Measurements from ENCODE around the gene ASIP.
"Not testable (repeated sequence)": the region's sequence is repeated elsewhere in the genome, so short reads cannot be mapped to it uniquely, and the experiment has no call there.

Gene ASIP

DNA sequence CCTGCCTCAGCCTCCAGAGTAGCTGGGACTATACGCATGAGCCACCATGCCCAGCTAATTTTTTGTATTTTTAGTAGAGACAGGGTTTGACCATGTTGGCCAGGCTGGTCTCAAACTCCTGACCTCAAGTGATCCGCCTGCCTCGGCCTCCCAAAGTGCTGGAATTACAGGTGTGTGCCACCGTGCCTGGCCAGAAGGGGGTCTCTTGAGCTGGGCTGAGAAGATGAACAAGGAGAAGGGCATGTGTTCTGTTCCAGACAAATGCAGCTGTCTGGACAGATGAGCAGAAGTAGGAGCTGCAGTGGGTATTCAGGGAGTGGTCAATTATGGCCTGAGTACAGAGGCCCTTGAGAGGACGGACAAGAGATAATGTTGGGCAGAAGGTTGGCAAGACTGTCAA lies 46.3 kb downstream of the ASIP start:
- DNase-seq (ENCODE audit: low read depth) = not testable (repeated sequence)

DNA sequence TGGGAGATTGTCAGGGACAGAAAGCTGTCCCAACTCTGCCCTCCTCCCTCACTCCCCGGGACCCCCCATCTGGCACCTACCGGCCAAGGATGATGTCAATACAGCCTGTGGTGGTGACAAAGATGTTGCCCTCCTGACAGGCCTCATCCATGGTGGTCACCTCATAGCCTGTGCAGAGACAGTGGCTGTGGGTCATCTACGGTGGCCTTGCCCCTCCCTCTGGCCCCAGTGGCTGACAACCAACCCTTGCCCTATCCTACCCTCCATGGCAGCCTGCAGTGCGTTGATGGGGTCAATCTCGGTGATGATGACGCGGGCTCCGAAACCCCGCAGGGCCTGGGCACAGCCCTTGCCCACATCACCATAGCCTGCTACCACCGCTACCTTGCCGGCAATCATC lies 49.2 kb downstream of the ASIP start:
- no peak for DNase-seq (ENCODE audit: low read depth)

DNA sequence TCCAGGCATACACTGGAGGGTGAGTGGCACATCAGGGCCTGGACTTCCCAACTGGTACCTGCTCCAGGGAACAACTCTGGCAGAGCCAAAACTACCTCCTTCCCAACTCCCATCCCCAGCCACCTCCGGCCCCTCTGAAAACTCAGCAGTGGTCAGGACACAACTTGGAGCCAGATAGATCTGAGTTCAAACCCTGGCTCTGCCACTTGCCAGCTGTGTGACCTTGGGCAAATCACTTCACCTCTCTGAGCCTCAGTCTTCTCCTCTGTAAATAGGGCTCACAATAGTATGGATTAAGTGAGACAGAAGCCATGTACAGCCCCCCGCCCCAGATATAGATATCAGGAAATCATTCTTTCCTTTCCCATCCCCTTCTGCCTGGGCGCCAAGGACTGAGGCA lies 51.3 kb downstream of the ASIP start:
- no peak for DNase-seq (ENCODE audit: low read depth)

DNA sequence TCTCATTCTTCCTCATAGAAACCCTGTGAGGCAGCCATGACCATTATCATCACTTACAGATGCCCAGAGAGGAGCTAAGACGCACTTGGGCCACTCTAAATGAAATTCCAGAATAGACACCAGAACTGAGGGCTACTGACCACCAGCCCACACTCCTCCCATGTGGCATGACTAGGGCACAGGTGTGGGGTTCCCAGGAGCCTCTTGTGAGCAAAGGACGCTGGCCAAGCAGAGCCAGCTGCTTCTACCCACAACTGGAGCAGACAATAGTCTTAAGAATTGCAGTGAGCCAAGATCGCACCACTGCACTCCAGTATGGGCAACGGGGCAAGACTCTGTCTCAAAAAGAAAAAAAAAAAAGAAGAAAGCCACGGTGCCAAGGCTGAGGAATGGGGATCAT lies 51.9 kb downstream of the ASIP start:
- no peak for DNase-seq (ENCODE audit: low read depth)

DNA sequence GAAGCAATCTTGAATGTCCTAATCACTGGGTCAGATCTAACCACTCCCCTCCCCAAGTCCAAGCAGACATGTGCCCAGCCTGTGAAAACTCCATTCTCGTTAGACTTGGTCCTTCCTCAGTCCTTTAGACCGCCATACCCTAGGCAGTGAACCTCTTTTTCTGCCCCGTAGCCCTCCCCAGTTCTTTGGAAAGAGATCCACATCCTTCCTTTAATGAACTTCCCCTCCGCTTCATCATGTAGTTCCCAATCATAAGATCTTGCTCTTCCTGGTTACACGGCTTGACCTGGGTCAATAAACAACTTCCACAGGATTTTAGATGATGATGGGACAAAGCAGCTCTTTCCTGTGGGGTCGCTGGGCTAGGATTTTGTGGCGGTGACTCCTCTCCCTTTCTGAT lies 52.4 kb downstream of the ASIP start:
- DNase-seq (ENCODE audit: low read depth) = no peak

DNA sequence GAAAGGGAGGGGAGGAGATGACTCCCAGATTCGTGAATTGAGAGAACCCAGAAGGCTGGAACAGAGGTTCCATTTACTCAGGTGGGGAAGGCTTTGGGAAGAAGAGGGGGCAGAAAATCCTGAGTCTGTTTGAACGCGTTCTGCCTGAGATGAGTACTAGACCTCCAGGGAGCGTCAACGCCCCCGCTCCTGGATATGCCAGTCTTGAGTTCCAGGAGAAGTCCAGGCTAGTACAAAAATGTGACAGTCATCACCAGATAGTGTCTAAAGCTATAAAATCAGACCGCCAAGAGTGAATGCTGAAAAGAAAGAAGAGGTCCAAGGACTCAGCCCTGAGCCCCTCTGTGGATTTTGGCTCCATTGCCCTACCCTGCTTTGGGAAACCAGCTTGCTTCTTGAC lies 53.3 kb downstream of the ASIP start:
- DNase-seq (ENCODE audit: low read depth) = no peak

DNA sequence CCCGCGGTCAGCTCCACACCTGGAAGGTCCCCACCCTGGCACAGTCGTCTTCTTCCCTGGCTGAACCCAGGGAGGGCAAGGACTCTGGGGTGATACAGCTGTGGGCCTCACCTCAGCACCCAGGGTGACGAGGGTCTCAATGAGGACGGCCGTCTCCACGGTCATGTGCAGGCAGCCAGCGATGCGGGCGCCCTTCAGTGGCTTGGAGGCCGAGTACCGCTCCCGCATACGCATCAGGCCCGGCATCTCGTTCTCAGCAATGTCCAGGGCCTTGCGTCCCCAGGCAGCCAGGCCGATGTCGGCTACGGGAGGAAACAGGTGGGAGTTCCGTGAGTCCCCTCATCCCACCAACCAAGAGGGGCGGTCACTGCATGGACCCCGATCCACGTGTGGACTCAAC lies 54.1 kb downstream of the ASIP start:
- no peak for DNase-seq (ENCODE audit: low read depth)

DNA sequence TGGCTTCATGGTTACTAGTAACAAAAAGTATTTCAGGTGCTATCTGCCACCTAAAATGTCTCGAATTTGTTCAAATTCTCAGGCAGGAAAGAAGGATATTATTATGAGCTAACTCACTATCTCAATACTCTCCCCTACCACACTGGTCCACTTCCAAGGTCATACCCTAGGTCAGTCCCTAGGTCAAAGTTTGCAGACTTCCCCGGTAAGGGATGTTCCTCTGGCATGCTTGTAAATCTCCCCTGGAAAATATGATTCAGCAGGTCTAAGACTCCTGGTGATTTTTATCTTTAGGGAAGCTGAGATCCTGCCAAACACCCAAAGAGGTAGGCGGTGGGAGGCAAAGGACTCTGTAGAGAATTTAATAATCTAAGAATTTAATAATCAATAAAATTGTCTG lies 55.2 kb downstream of the ASIP start:
- no peak for DNase-seq (ENCODE audit: low read depth)

DNA sequence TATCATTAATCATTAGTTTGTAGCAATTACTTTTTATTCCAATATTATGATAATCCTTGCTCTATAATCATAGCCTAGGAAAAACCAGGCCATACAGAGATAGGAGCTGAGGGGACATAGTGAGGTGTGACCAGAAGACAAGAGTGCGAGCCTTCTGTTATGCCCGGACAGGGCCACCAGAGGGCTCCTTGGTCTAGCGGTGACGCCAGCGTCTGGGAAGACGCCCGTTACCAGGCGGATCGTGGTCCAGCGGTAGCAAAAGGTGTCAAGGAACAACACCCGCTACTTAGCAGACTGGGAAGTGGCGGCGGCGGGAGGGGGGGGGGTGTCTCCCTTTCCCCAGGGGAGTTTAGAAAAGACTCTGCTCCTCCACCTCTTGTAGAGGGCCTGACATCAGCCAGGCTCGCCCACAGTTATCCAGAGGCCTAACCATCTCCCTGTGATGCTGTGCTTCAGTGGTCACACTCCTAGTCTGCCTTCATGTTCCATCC lies 57.1 kb downstream of the ASIP start:
- not testable (repeated sequence) for DNase-seq (ENCODE audit: low read depth)

DNA sequence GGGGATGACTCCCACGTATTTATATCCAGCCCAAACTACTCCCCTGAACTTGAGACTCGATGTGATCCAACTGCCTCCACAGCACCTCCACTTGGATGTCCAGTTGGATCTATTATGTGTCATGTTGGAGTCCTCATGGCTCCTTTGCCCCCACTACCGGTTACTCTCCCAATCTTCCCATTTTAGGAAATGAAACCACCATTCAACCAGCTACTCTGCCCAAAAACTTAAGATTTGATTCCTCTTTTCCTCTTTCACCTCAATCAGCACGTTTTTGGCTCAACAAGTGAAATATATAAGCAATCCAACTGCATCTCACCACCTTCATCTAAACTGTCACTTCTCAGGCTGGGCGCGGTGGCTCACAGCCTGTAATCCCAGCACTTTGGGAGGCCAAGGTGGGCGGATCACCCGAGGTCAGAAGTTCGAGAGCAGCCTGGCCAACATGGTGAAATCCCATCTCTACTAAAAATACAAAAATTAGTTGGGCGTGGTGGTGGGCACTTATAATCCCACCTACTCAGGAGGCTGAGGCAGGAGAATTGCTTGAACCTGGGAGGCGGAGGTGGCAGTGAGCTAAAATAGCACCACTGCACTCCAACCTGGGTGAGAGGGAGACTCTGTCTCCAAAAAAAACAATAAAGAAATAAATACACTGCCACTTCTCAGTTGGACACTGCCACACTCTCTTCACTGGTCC lies 58.5 kb downstream of the ASIP start:
- DNase-seq (ENCODE audit: low read depth) = no peak

DNA sequence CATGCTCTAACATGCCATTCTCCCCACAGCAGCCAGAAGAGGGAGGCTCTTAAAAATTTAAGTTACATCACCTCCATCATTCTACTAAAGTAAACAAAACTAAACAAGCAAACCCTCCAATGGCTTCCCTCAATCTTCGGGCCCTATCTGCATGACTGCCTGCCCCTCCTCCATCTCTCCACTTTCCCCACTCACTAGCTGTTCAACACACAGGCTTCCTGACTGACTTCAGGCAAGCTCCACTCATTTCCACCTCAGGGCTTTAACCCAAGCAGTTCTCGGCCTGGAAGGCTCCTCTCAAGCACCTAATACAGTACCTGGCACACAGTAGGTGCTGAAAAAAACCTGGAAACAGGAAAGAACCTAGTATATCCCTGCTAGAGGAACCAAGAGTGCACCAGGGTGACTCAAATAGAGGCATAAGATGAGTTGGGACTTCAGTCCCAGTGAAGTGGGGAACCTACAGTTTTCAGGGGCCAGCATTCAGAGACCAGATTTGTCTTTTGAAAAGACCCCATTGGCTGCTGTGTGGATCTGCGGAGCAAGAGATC lies 59.1 kb downstream of the ASIP start:
- no peak for DNase-seq (ENCODE audit: low read depth)

DNA sequence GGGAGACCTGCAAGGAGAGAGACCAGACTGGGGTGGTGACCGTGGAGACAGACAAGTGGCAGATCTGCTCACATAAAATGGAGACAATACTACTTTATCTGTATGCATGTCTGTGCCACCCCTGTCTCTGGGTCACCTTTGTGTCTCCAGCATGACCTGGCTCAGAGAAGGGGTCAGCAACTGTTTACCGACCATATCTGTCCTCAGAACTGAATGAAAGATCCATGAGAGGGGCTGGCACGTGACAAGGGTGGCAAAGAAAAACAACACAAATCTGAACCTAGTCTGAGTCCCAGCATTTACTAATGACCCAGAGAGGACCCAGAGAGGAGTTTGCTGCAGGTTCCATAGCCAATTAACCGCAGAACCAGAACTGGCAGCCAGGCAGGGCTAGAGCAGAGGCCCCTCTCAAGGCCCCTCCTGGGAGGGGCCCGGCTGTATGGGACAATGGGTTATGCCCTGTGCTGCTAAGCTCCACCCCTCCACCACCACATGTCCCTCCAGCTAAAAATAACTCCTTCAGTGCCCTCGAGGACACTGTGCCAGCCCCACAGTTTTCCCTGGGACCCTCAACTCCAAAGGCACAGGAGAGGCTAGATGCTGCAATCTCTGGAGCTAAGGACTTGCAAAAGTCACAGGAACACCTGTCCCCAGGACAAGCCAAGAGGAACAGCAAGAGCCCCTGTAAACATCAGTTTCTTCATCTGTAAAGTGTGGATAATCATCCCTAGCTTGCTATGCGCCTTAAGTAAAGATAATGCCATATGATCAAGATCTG lies 59.8 kb downstream of the ASIP start:
- no peak for DNase-seq (ENCODE audit: low read depth)

DNA sequence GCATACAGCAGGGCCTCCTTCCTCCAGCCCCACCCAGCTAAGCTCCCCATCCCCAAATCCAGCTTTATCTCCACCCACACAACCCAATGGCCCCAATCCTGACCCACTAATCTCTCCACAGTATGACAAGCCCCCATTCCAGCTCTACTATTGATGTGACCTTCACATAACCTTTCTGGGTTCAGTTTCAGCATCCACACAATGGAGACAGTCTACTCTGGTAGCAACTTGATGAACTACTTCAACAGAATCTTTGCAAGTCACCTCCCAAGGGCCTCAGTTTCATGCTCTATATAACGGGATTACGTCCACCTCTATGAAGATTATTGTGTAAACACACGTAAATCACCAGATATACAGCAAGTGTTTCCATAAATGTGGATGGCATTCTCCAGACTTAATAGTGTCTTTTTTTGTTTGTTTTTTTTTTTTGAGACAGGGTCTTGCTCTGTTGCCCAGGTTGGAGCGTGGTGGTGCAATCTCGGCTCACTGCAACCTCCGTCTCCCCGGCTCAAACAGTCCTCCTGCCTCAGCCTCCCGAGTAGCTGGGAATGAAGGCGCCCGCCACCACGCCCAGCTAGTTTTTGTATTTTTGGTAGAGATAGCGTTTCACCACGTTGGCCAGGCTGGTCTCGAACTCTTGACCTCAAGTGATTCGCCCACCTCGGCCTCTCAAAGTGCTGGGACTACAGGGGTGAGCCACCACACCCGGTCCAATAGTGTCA lies 60.5 kb downstream of the ASIP start:
- DNase-seq (ENCODE audit: low read depth) = no peak

DNA sequence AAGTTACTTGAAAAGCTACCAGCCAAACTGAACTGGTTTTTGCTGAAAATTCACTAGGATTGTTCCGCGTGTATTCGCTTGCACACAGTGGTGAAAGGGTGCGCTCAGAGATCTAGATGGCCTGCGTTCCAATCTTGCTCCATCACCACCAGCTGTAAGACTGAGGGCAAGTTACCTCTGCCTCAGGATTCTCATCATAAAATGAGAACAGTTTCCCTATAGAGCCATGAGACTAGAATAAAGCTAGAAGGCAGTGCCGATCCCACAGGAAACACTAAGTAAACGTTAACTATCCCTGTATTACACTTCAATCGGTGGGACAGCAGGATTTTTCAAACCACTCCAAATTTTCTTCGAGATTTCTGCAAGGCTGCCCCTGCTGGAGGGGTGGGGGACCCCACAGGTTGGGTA lies 61.1 kb downstream of the ASIP start:
- no peak for DNase-seq (ENCODE audit: low read depth)

DNA sequence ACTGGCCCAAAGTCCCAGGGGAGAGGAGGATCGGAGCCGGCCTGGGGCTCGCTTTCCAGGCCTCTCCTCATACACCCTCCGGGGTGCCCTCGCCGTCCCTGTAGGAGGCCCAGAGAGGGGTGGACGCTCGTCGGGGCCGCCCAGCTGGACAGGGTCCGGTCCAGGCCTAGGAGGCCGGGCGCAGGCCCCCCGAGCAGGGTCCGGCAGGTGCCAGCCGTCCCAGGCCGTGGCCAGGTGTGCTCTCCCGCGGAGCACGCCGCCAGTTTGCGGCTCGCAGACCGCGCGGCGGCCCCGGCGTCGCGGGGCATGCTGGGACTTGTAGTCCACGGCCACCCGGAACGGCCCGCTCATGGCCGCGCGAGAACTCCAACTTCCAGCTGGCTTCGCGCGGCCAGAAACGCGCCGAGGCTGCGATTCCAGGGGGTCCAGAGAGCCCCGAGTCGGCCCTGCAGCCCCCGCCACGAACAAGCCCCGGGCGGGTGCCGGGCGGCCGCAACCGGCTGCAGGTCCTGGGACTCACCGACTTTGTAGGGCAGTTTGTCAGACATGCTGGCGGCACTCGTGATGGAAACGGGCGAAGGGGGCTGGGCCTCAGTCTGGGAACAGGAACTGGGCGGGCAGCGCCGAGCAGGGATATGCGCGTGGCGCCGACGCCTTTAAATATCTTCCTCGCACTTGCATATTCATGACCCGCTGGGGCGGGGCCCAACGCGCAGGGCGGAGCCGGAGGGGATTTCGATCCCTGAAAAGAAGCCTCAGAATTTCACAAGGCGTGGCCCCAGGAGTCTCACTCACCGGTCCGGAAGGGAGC lies 61.7 kb downstream of the ASIP start, which contains the start of gene AHCY:
AHCY (minus strand) TSS at position 633 of the 811 bp plus-strand sequence; CDS start at position 548, 85 bp downstream.
- peak; percentile 85 for DNase-seq (ENCODE audit: low read depth)

DNA sequence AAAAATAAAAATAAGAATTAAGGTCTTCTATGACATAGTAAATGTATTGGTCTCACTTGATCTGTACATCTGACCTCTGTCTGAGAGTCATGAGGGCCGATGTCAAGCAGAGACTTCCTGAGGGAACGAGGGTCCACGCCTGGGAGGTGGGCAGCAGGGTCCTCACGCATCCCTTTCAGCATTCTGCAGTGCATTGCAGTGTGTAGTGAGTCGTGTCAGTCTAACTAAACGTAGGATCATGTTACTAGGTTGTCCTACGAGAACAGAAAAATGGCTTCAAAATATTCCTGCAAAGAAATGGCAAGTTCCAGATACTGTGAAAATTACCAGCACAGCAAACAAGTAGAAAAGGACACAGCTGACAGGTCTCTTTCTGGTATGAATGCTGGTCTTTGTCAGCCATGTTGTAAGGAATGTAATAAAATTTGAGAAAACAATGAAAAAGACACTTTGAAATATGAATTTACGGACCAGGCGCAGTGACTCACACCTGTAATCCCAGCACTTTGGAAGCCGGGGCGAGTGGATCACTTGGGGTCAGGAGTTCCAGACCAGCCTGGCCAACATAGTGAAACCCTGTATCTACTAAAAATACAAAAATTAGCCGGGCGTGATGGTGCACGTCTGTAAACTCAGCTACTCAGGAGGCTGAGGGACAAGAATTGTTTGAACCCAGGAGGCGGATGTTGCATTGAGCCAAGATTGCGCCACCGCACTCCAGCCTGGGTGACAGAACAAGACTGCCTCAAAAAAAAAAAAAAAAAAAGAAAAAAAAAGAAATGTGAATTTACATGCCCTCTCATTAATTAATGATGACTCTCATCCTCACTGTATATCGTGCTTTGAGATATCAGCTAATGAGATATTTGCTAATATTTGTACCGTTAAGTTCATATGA lies 64.4 kb downstream of the ASIP start:
- no peak for DNase-seq (ENCODE audit: low read depth)

DNA sequence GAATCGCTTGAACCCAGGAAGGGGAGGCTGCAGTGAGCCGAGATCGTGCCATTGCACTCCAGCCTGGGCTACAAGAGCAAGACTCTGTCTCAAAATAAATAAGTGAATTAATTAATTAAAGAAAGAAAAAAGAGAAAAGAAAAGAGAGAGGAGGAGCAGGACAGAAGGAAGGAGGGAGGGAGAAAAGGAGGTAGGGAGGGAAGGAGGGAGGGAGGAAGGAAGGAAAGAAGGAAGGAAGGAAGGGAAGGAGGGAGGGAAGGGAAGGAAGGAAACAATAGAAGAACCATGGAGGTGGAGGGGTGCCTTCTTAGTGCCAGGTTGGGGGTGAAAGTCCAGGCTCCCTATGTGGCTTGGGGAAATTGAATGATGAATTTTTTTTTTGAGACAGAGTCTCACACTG lies 68.5 kb downstream of the ASIP start:
- no peak for DNase-seq (ENCODE audit: low read depth)

DNA sequence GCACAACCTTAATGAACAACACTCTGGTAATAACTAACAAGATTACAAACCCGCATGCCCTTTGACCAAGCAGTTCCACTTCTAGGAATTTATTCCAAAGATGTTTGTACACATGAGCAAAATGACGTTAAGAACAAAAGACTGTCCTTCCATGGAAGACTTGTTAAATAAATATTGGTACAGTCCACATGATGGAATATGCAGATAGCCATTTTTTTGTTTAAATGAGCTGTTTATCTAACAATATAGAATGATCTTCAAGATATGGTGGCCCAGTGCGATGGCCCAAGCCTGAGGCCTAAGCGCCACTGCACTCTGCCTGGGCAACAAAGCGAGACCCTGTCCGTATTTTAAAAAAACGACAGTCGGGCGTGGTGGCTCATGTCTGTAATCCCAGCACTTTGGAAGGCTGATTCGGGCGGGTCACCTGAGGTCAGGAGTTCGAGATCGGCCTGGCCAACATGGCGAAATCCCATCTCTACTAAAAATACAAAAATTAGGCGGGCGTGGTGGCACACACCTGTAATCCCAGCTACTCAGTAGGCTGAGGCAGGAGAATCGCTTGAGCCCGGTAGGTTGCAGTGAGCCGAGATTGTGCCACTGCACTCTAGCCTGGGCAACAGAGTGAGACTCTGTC lies 69.4 kb downstream of the ASIP start:
- no peak for DNase-seq (ENCODE audit: low read depth)

DNA sequence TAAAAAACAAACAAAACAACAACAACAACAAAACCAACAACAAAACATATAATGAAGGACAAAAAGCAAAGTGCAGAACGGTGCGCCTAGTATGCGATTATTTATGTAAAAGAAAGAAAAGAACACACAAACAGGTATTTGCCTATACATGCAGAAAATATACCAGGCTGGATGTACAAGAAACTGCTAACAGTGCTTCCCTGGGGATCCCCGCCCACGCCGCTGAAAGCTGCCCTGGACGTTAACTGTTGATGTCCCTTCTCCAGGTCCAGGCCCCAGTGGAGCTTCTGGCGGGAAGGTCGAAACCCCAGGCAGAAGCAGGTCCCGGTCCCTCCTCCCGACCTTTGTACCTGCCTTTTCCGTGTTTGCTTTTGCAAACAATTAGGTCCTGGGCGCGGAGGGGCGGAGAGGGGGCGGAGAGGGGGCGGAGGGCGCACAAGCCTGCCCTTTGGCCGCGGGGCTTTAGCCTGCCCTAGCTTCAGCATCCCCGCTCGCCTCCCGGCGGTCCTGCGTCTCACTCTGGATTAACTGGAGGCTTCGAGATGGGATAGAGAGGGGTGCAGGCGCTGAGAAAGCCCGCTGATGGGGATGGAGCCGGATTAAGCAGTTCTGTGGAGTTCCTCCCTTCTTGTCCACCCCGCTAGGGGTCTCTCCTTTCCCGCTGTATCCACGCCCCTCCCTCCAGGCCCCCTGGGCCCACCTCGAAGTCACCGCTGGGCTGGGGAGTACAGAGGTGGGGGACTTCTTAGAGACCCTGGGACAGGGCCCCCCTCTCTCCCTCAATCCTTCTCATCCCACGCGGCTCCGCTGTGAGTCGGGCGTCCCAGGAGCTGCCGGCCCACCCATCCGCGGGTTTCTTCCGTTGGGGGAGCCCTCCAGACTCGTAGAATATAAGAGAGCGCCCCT lies 70.1 kb downstream of the ASIP start:
- no peak for DNase-seq (ENCODE audit: low read depth)
